GM21786 (cell line): ENCODE measurements around the gene RAD51B.

ENCODE experiments used
- ATAC-seq: cut with Tn5 transposase; IDR thresholded peaks from one replicate; pipeline ENCODE4 v1.9.1; 2021; ENCODE audit not compliant: unreplicated experiment

RAD51B gene

DNA sequence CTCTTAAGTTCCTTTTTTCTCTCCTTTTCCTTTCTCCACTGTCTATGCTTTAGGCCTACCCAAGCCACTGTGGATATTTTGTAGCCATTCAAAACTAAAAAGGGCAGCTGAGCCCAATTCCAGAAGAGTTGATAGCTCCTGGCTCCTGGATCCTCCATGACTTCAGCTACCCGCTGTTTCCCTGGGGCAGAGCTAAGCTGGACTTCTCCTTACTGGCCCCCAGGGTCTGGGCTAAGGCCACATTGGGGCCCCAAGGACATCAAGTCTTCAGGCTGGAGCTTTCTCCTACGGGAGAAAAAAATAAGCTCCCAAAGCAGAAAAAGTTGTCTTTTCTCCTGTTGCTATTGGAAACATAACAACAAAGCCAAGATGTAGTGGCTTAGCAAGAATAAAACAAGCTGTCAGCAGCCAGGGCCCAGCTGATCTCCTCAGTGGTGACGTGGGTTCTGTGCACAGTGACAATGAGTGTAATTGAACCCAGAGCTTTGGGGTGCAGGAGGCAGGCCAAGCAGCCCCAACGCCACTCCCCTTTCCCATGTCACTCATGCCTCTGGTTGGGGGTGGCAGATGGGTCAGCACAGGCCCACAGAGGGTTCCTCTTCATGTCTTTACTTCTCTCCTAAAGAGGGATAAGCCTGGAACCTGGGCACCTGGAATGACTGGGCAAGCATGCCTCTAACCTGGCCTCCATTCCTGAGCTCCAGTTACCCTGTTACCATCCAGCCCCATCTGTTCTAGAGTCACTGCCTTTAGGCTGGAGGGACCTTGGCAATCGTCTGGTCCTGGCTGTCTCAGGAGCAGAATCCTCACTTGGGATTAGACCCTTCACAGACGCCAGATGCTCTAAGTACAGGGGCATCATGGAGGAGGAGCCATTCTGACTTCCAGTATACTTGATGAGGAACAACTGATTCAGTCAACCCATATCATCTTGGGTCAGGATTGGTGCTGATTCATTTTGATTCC, 802.1 kb downstream of the RAD51B start:
- ATAC-seq, result no peak

DNA sequence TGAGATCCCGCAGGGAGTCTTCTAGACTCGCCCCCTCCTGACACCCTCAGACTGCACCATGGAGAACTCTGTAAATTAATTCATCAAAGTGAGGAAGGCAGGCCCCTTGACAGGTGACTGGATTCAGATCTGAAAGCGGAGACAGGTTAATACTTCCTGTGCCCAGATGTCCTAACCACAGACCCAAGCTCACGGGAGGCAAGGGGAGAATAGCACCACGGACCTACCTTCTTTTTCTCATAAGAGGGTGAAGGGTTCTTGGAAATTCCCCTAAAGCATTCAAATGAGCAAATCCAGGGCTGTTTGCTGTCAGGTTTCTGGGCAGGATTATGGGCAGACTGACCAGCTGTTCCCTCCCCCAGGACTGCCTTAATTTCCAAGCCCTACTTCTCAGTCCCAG, 803.3 kb downstream of the RAD51B start:
- no peak for ATAC-seq

- ATAC-seq, result no peak
These were observed 803.7 kb downstream of the RAD51B start for GRCh38 chr14:68623307-68623706.

- no peak for ATAC-seq
These were observed 804.2 kb downstream of the RAD51B start for GRCh38 chr14:68623826-68624225.

DNA sequence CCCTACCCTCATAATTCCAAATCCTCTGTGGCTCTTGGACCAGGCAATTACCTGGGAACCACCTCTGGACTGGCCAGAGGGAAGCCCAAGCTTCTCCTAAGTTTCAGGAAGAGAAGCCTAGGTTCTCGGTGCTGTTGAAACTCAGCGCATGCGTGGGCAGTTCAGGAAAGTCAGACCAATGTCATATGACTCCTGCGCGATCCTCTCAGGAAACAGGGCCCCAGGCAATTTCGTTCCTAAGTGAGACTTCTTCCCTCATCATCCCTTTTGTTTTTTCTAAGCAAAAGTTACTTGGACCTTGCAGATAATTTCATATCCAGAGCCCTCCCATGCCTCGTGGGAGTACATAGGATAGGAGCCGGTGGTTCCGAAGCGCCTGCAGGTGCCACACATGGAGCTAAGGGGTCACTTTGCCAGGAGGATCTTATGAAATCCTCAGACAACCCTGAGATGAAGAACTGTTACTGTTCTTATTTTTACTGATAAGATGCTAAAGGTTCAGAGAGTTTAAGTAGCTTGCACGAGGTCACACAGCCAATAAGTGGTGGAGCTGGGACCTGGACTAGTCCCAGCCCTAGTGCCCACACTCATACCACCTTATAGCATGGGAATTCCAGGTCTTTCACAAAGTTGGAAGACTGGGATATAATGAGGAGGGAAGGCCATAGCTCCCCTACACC, 805.1 kb downstream of the RAD51B start:
- no peak for ATAC-seq

GRCh38 chr14:68625366-68626090, 805.9 kb downstream of the RAD51B start:
- no peak for ATAC-seq

DNA sequence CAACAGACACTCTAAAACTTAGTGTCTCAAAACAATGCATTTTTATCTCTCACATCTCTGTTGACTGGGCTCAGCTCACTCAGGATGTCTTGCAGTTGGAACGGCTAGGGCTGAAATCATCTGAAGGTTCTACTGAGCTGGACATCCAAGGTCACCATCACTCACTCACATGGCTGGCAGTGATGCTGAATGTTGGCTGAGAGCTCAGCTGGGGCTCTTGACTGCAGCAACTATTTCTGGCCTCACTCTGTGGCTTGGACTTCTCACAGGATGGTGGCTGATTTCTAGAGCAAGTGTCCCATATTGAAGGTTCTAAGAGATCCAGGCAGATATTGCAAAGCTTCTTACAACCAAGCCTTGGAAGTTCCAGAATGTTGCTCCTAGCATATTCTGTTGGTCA, 806.8 kb downstream of the RAD51B start:
- no peak for ATAC-seq

DNA sequence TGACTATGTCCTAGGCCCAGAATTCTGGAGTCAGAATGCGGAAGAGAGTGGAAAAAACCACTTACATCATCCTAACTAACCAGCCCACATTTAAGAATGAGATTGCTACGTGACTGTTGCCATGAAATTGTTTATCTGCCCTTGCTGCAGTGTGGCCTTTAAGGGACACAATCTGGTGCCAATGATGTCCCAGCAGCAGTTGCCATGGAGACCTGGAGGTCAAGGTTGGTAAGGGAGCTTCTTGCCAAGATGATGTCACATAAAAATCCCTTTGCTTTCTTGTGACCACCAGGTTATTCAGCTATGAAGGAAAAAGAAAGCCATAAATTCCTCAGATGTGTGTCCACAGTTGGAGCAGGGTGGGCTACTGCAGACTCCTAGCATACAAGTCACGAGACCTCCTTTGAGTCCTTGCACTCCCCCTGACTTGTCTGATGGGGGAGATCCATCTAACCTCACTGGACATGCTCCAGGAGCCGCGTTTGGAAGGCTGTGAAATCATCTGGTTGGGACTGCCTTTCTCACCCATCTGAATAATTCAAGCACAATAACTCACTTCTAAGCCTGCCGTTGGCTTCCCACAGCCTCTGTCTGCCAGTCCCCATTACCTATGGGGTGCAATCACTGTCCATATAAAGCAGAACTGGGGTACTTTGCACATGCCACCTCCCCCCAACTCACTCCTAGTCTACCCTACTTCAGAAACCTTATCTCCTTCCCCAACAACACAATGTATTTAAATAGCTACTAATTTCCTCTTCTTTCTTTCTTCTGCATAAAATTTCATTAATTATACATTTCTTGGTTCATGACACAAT, 807.7 kb downstream of the RAD51B start:
- ATAC-seq, result no peak

GRCh38 chr14:68627868-68628604, 808.5 kb downstream of the RAD51B start:
- ATAC-seq, result no peak

GRCh38 chr14:68628605-68629310, 809.2 kb downstream of the RAD51B start:
- no peak for ATAC-seq

DNA sequence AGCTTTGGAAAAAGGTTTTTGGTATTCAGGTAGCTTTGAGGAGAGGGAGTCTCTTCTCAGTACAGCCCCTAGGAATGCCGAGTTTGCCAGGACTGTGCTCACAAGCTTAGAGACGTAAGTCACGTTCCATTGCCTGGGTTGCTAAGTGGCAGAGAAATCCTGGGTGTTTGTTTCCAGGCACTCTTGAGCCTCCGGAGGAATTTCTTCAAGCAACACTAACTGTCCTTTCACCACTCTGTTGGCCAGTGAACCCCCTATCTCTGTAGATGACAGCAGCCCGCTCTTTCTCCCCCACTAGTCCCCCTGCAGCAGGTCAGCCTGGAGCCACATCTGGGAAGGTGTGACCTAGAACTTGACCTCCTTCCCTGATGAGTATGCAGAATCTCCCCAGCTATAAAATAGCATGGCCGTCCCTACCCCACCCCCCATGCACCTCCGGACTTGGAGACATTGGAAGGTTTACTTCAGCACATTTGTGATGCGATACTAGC, 810.5 kb downstream of the RAD51B start:
- ATAC-seq, result no peak

GRCh38 chr14:68630611-68631393, 811.2 kb downstream of the RAD51B start:
- no peak for ATAC-seq

- no peak for ATAC-seq
These were observed 811.9 kb downstream of the RAD51B start for GRCh38 chr14:68631394-68632053.

- ATAC-seq, result no peak
These were observed 812.7 kb downstream of the RAD51B start for GRCh38 chr14:68632054-68632895.

DNA sequence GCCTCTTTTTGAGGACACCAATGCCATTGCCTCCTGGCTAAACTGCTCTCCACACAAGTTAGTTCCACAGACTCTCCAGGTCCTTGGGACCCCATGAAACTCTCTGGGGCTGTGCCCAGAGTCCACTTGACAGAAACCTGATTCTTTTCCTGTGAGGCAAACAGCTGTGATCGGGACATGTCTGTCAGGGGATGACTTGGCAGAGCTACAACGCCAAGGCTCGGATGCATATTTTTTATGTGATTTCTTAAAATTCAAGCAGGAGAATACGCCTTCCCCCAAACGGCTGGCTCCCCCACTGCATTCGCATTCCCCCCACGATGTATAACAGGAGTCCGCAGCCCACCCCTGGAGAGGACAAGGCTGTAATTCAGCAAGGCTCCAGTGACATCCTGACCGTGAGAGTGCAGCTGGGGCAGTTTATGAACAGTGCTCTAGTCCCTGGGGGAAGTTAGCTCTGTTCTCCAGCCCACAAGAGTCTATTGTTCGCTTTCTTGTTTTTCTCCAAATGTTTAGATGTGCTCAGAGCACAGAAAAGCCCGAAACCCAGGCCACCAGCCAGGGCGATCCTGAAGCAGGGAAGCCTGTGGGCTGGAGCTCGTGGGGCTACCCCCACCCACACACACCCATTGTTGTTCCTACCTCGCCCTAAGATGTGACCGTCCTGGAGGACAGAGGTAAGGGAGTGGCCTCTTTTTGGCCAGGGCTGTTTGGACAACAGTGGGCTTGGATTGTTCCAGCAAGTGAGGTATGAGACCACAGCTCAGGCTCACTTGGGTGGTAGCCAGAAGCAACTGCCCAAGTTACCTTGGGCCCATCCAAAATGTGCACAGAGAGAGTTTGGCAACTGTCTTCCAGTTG, 813.8 kb downstream of the RAD51B start:
- ATAC-seq, result no peak

- no peak for ATAC-seq
These were observed 814.8 kb downstream of the RAD51B start for GRCh38 chr14:68634332-68634731.
